Measurements from ENCODE around the gene ELL. TPM values are rescaled to one million over a fixed set of nuclear protein-coding genes. Genes with fewer than 3 reads are reported as not detected.

Gene ELL
- total RNA-seq, 1 experiment from 2014 or later, result 17.3 TPM

- TF ChIP-seq, protein P1, sequence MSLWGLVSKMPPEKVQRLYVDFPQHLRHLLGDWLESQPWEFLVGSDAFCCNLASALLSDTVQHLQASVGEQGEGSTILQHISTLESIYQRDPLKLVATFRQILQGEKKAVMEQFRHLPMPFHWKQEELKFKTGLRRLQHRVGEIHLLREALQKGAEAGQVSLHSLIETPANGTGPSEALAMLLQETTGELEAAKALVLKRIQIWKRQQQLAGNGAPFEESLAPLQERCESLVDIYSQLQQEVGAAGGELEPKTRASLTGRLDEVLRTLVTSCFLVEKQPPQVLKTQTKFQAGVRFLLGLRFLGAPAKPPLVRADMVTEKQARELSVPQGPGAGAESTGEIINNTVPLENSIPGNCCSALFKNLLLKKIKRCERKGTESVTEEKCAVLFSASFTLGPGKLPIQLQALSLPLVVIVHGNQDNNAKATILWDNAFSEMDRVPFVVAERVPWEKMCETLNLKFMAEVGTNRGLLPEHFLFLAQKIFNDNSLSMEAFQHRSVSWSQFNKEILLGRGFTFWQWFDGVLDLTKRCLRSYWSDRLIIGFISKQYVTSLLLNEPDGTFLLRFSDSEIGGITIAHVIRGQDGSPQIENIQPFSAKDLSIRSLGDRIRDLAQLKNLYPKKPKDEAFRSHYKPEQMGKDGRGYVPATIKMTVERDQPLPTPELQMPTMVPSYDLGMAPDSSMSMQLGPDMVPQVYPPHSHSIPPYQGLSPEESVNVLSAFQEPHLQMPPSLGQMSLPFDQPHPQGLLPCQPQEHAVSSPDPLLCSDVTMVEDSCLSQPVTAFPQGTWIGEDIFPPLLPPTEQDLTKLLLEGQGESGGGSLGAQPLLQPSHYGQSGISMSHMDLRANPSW (CRISPR knock-in tag; conservative IDR thresholded peaks at IDR 0.05; ENCODE audit: low read depth), result no peak
- TF ChIP-seq ZNF219 (CRISPR knock-in tag; IDR thresholded peaks at IDR 0.05; ENCODE audit: borderline replicate concordance) (no peak), TEAD4 (CRISPR knock-in tag; IDR thresholded peaks at IDR 0.05) (no peak)
These were observed 57.2 kb downstream of the ELL start (continued) for GRCh38 chr19:18464646-18465045.

DNA sequence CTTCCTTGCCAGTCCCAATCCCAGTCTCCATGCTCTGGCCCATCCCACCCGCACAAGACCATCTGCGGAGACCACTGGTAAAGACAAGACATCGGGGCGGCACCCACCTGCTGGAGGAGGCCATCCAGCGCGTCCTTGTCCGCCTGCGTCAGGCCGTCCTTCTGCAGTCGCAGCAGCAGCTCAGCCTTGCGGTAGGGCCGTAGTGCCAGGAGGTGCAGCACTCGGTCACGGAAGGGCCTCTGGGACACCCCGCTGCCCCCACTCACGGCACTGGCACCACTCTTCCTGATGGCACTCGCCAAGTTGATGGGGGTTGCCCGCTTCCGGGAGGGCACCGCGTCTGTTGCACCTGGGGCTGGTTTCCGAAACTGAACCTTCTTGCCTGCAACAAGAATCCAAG lies 60.4 kb downstream of the ELL start:
- H3K27ac Mint-ChIP-seq, result peak overlapping the region; percentile 48; the same call in 1 of the 2 replicates
- ChIA-PET POLR2A (interaction anchor here (0.6 kb wide), 1 partner anchor 80 kb away, joined by 4 read pairs; no protein-coding TSS in a partner anchor), CTCF (interaction anchor here (0.6 to 3.5 kb wide), 48 partner anchors 8 to 405 kb away, joined by 3 to 37 read pairs (median 4); partner anchors contain the start of genes ELL, KXD1, LSM4 and SSBP4)
- no peaks in the 10 kb centered on the region for H3K9me3 Mint-ChIP-seq
- no peak for ATAC-seq
- DNase-seq (ENCODE audit: low spot score), result no peak
- H3K4me1 Mint-ChIP-seq, result no peaks in the 10 kb centered on the region
- TF ChIP-seq, protein P2, sequence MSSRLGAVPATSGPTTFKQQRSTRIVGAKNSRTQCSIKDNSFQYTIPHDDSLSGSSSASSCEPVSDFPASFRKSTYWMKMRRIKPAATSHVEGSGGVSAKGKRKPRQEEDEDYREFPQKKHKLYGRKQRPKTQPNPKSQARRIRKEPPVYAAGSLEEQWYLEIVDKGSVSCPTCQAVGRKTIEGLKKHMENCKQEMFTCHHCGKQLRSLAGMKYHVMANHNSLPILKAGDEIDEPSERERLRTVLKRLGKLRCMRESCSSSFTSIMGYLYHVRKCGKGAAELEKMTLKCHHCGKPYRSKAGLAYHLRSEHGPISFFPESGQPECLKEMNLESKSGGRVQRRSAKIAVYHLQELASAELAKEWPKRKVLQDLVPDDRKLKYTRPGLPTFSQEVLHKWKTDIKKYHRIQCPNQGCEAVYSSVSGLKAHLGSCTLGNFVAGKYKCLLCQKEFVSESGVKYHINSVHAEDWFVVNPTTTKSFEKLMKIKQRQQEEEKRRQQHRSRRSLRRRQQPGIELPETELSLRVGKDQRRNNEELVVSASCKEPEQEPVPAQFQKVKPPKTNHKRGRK (CRISPR knock-in tag; IDR thresholded peaks at IDR 0.05; ENCODE audit: borderline replicate concordance), result no peak
- TF ChIP-seq, protein P3, sequence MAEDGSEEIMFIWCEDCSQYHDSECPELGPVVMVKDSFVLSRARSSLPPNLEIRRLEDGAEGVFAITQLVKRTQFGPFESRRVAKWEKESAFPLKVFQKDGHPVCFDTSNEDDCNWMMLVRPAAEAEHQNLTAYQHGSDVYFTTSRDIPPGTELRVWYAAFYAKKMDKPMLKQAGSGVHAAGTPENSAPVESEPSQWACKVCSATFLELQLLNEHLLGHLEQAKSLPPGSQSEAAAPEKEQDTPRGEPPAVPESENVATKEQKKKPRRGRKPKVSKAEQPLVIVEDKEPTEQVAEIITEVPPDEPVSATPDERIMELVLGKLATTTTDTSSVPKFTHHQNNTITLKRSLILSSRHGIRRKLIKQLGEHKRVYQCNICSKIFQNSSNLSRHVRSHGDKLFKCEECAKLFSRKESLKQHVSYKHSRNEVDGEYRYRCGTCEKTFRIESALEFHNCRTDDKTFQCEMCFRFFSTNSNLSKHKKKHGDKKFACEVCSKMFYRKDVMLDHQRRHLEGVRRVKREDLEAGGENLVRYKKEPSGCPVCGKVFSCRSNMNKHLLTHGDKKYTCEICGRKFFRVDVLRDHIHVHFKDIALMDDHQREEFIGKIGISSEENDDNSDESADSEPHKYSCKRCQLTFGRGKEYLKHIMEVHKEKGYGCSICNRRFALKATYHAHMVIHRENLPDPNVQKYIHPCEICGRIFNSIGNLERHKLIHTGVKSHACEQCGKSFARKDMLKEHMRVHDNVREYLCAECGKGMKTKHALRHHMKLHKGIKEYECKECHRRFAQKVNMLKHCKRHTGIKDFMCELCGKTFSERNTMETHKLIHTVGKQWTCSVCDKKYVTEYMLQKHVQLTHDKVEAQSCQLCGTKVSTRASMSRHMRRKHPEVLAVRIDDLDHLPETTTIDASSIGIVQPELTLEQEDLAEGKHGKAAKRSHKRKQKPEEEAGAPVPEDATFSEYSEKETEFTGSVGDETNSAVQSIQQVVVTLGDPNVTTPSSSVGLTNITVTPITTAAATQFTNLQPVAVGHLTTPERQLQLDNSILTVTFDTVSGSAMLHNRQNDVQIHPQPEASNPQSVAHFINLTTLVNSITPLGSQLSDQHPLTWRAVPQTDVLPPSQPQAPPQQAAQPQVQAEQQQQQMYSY (CRISPR knock-in tag; IDR thresholded peaks at IDR 0.05), result no peak
- H3K36me3 Mint-ChIP-seq, result peaks cover 8% of the 10 kb centered on the region
- H3K4me3 Mint-ChIP-seq, result no peak overlapping the region
- H3K27me3 Mint-ChIP-seq (ENCODE audit: low read depth), result no peaks in the 10 kb centered on the region

- Mint-ChIP-seq H3K4me1 (no peaks in the 10 kb centered on the region), H3K36me3 (peaks cover 12% of the 10 kb centered on the region), H3K9me3 (no peaks in the 10 kb centered on the region), H3K4me3 (no peak overlapping the region), H3K27ac (no peak overlapping the region), H3K27me3 (ENCODE audit: low read depth) (no peaks in the 10 kb centered on the region)
- CTCF ChIA-PET, result interaction anchor here (0.9 to 1.7 kb wide), 4 partner anchors 26 to 52 kb away, joined by 5 to 9 read pairs (median 6); no protein-coding TSS in a partner anchor
- DNase-seq (ENCODE audit: low spot score) (no peak), ATAC-seq (no peak)
- POLR2A ChIA-PET, result no interaction called here
- TF ChIP-seq ZBTB21 (CRISPR knock-in tag; IDR thresholded peaks at IDR 0.05; ENCODE audit: borderline replicate concordance), result no peak
- TF ChIP-seq NR1H2 (CRISPR knock-in tag; IDR thresholded peaks at IDR 0.05), result no peak
- TF ChIP-seq, protein P4, sequence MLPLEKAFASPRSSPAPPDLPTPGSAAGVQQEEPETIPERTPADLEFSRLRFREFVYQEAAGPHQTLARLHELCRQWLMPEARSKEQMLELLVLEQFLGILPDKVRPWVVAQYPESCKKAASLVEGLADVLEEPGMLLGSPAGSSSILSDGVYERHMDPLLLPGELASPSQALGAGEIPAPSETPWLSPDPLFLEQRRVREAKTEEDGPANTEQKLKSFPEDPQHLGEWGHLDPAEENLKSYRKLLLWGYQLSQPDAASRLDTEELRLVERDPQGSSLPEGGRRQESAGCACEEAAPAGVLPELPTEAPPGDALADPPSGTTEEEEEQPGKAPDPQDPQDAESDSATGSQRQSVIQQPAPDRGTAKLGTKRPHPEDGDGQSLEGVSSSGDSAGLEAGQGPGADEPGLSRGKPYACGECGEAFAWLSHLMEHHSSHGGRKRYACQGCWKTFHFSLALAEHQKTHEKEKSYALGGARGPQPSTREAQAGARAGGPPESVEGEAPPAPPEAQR (CRISPR knock-in tag; IDR thresholded peaks at IDR 0.05), result no peak
- TF ChIP-seq, protein P5, sequence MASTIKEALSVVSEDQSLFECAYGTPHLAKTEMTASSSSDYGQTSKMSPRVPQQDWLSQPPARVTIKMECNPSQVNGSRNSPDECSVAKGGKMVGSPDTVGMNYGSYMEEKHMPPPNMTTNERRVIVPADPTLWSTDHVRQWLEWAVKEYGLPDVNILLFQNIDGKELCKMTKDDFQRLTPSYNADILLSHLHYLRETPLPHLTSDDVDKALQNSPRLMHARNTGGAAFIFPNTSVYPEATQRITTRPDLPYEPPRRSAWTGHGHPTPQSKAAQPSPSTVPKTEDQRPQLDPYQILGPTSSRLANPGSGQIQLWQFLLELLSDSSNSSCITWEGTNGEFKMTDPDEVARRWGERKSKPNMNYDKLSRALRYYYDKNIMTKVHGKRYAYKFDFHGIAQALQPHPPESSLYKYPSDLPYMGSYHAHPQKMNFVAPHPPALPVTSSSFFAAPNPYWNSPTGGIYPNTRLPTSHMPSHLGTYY (CRISPR knock-in tag; IDR thresholded peaks at IDR 0.05), result no peak
- TF ChIP-seq ZNF263 (CRISPR knock-in tag; IDR thresholded peaks at IDR 0.05; ENCODE audit: low read depth), result no peak
- TF ChIP-seq ETV6 (CRISPR knock-in tag; IDR thresholded peaks at IDR 0.05), result no peak
These were observed 61.0 kb downstream of the ELL start for GRCh38 chr19:18460900-18461299.
